NCI-H226 (cell line): Measurements from ENCODE around the gene WWOX.

Experiments
- DNase-seq: peaks from one replicate; pipeline ENCODE4 v3.0.0-alpha.2; 2015

Gene WWOX

DNA sequence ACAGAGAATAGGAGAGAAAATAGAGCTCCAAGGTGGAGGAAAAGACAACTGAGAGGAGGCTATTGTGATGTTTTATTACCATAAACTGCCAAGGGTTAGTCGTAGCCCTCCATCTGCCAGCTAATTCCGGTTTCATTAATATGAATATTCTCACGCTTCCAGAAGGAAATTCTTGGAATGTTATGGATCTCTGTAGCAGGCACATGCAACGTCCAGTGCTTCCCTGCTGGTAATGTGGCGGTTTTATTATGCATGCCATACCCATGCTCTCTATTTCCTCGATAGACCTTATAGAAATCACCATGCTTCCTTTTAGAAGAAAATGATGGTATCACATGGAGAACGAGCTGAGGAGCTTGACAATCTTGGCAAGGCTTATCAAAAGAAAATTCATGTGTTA is 1037.5 kb downstream of the WWOX start:
- DNase-seq = no peak

DNA sequence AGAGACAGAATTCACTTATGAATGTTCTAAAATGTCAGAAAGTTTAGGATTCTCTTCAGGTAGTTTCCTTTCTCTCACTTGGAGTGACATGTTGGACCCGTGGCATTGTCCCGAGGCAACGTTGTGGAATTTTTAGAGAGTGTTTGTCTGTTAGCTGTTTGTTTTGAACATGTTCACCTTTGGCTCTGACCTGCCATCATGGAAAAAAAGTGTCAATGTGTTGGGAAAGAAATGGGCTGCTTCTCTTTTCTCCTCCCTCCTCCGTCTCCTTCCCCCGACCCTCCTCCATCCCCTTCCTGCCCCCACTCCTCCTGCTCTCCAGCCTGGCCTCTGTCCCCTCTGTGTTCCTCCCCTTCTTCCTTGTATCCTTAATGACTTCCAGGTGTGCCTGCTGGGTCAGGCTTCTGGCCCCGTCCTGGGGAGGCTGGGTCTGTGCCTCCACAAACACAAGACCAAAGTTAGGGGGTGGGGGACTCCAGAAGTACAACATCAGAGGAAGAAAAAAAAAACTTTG is 1038.0 kb downstream of the WWOX start:
- no peak for DNase-seq

DNA sequence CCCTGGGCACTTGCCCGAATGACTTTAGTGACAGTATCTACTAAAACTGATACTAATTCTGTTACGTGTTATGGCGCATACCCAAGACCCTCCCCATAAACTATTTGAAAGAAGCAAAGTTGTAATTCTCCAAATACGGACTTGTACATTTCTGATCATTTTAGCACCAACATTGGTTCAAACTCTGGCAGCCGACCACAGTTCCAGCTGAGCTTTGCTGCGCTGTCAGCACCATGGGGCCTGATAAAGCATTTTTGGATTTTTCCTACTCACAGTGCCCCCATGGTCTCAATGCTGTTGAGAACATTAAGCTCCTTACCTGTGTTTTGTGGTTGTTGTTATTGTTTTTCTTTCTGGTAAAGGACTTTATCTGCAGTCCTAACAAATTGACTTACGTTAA is 1040.3 kb downstream of the WWOX start:
- DNase-seq = no peak

- DNase-seq = no peak
Measured at GRCh38 chr16:79143026-79143425, 1043.6 kb downstream of the WWOX start.

DNA sequence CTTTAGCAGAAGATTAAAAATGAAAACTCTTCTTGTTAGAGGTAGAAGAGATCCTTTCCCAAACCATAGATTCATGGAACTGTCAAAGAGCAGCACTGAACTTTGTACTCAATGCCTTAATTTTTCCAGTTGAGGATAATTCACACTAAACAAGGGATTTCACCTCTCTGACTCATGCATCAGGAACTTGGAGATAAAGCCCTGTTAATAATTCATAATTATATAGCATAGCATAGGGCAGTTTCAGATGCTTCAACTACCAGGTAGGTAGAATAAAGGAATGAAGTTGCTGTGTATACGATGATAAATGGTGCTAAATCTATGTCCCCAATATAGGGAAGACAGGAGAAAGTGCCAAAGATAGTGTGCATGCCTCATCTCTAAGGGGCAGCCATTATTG is 1050.7 kb downstream of the WWOX start:
- DNase-seq = peak; percentile 41

DNA sequence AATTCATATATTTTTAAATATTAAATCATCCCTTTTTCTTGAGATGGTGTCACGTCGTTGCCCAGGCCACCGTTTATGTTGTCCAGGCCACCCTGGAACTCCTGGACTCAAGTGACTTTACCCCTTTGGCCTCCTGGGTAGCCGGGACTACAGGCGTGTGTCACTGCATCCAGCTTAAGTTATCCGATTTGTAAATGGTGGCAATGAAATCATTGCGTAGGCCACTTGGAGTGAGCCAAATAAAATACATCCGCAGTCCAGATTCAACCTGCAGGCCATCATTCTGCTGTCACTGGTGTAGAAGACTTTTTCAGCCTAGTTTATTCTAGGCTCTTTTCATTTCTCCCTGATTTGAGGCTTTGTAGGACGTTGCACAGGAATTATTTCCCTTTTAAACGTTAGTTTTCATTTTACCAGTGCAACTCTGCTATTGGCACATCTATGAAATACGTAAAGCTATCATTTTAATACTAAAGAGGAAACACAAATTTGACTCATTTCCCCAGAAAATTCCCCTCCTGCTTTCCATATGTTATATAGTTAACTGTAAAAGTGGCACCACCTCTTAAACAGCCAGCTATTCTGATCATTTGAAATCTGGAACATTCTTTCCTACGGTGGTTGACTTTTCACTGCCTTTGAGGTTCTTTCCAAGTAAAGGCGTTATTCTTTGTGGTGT is 1051.3 kb downstream of the WWOX start:
- no peak for DNase-seq

DNA sequence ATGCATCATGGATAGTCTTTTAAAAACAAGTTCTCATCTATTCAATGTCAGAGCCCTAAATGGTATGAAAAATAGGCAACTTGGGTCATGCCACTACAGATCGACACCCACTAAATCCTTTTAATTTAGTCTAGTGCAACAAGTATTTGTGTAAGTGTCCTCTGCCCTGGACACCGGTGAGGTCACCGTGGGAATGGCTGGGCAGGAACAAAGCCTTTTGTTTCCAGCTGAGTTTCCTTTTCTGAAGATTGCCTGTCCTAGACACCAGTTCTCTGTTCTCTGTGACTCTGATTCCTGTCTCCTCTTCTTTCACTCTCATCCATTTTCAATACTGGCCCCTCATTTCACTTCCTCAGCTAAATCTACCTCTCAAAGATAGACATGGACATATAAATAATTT is 1054.6 kb downstream of the WWOX start:
- no peak for DNase-seq

GRCh38 chr16:79155471-79155870 is 1056.0 kb downstream of the WWOX start:
- DNase-seq = no peak

DNA sequence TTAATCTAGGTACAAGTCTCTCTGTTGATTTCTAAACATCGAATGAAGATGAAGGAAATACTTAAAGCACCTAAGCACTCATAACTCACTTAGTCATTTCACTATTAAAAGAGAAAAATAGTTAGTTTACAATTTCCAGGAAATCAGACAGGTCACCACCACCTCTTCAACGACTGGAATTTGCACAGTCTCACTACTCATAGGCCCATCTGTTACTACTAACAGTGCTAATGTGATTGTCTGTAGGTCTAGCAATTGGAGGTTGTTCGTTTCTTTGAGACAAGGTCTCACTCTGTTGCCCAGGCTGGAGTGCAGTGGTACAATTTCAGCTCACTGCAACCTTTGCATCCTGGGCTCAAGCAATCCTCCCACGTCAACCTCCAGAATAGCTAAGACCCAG is 1056.5 kb downstream of the WWOX start:
- DNase-seq = no peak

- no peak for DNase-seq
Measured at GRCh38 chr16:79156761-79157160, 1057.3 kb downstream of the WWOX start.

DNA sequence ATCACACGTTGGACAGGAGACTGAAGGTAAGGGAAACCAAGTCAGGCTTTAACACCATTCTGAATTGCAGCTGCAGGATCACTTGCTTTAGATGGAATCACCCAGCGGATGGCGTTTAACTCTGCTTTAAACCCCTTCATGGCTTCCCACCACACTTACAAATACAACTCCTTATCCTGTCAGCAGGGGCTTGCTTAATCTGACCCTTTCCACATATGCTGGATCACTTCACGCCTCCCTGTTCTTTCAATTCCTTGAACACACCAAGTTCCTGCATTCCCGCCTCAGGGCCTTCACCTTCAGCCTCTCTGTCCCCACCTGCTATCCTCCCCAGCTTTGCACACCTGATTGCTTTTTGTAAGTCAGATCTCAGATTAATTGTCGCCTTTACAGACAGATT is 1058.9 kb downstream of the WWOX start:
- DNase-seq = no peak

- no peak for DNase-seq
Measured at GRCh38 chr16:79159261-79160049, 1060.0 kb downstream of the WWOX start.

DNA sequence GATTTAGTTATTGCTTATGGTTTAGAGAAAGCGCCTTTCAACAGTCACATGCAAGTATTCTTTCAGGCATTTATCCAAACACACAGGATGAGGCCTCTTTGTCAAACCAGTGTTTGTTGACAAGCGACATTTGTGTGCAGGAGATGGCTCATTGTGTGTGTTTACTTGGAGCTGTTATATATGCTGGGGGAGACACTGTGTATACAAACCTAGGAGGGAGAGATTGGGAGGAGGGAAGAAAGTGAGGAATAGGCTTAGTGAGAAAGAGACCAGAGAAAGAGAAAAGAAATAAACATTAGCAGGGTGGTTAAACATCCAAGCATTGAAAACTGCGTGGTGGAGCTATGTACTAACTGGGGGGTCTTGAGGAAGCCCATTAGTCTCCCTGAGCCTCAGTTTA is 1063.5 kb downstream of the WWOX start:
- DNase-seq = no peak

- no peak for DNase-seq
Measured at GRCh38 chr16:79163691-79164387, 1064.4 kb downstream of the WWOX start.

GRCh38 chr16:79164388-79164995 is 1065.0 kb downstream of the WWOX start:
- no peak for DNase-seq

DNA sequence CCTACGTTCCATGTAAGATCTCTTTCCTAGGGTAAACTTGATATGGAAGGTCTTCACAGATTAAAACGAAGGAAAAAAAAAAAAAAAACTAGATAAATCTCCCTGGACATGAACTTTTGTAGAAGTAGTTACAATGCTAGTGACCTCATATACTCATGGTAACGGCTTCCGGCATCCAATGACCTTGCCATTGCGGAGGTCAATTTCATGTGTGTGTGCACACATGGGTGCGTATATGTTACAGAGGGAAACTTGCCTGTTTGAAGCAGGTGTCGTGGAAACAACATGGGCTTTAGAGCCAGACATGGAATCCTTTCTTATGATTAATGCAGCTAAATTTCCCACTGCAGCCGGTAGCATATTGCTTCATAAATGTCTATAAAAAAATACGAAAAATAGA is 1065.6 kb downstream of the WWOX start:
- no peak for DNase-seq

GRCh38 chr16:79165506-79165905 is 1066.1 kb downstream of the WWOX start:
- no peak for DNase-seq

DNA sequence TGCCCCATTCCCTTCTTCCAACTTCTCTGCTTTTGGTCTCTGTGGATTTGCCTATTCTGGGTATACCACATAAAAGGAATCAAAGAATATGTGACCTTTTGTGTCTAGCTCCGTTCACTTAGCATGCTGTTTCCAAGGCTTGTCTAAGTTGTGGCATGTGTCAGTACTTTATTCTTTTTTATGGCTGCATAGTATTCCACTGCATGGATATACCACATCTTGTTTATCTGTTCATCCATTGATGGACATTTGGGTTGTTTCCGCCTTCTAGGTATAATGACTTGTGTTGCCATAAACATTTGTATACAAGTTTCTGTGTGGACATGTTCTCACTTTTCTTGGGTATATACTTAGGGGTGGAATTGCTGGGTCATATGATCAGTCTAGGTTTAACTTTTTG is 1068.4 kb downstream of the WWOX start:
- DNase-seq = no peak

DNA sequence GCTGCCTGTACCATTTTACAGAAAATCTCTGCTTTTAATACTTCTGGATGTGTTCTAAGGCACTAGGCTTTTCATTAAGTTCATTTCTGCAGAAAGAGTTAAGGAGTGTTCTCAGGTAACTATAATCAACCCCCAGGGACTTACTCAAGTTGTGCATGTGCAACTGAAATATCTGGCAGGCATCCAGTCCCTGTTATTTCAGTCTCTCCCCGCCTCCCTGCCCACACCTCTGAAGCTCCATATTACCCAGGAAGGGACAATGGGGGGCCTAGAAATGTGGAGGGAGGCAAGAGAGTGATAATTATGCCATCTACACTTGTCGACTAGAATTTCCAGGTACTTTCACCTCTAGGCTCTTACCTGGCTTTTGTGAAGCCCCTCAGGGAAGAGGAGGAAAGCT is 1068.9 kb downstream of the WWOX start:
- no peak for DNase-seq

DNA sequence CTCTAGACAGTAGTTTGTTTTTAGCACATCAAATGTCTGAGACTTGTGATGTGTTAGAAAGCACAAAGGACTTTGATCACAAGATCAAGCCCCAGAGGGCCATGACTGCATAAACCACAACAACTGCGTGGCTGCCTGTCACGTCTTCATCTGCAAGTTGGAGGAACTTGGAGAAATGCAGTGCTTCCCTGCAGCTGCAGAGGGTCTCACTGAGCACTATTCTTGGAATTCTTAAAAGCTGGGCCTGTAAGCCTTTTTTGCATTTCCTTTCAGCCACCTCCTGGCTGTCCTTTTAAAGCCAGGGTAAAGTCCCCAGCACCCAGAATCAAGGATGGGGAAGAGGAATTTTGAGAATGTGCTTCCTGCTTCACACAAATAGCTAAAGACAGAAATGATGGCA is 1069.8 kb downstream of the WWOX start:
- DNase-seq = peak; percentile 8

- peak; percentile 83 for DNase-seq
Measured at GRCh38 chr16:79170555-79171246, 1071.2 kb downstream of the WWOX start.

- no peak for DNase-seq
Measured at GRCh38 chr16:79171504-79171903, 1072.0 kb downstream of the WWOX start.
